Measurements from ENCODE around the gene TMTC1. TPM values are rescaled to one million over a fixed set of nuclear protein-coding genes. Genes with fewer than 3 reads are reported as not detected.

TMTC1 gene
- total and polyA plus RNA-seq, 9 of the 15 experiments (the other 6 are each of a cell fraction or from before 2014, with no cell fraction given): under 0.01 to 0.18 (median 0.06) TPM; not detected in 2

DNA sequence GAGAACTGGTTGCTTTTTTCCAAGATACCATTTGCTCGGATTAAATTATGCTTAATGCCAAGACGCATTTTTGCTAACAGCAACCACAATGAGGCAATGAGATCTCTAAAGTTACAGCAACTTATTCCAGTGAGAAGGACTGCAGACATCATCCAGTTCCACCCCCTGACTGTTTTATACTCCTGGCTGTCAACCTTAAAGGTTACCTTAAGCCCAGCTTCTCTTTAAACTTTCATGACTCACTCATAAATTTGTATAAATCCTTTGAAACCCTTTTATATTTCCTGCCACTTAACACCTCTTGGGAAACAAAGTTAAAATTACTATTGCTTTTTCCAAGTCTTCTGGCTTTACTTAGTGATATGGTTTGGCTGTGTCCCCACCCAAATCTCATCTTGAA is 80.2 kb downstream of the TMTC1 start:
- CTCF ChIA-PET (ENCODE audit: low intra/inter-chr PET ratio): no interaction called here
- FAIRE-seq: no peak
- Histone ChIP-seq H3K27ac (ENCODE audit: extremely low read depth, low read depth, low read length) (no peak overlapping the region), H3K4me3 (no peak overlapping the region), H3K9me1 (ENCODE audit: control insufficient read depth, insufficient read depth, low read length) (no peaks in the 10 kb centered on the region), H4K20me1 (replicated peaks; ENCODE audit: control insufficient read depth, insufficient read depth, low read length) (no peaks in the 10 kb centered on the region), H3K79me2 (ENCODE audit: control insufficient read depth, insufficient read depth, low read length) (no peaks in the 10 kb centered on the region), H2AFZ (ENCODE audit: low read depth, low read length) (no peak overlapping the region), H3K4me1 (replicated peaks in 1 of 2; ENCODE audit: control insufficient read depth in 2 of 2, insufficient read depth in 2 of 2, low read length in 2 of 2) (no peaks in the 10 kb centered on the region), H3K36me3 (ENCODE audit: control insufficient read depth, insufficient read depth, low read length) (no peaks in the 10 kb centered on the region), H3K27me3 (ENCODE audit: control insufficient read depth in 2 of 2, insufficient read depth in 2 of 2, low read length in 2 of 2) (no peaks in the 10 kb centered on the region), H3K4me2 (ENCODE audit: insufficient read depth, low read length) (no peak overlapping the region), H3K9me3 (replicated peaks; ENCODE audit: control insufficient read depth, insufficient read depth, low read depth, low read length) (no peaks in the 10 kb centered on the region), H3K9ac (ENCODE audit: insufficient read depth in 1 of 2, low read depth in 2 of 2, low read length in 2 of 2) (no peak overlapping the region)
- no peak for DNase-seq (ENCODE audit: extremely low read depth in 1 of 4, low spot score in 3 of 4)
- 8% methylated on average over 2 of the region's 2 CpGs for WGBS (ENCODE audit: insufficient coverage, low coverage, missing lambda C conversion rate)
- BruUV-seq (replicated peaks): no TSS peak
- ATAC-seq: no peak
- in situ Hi-C loops (cut with MboI) (no loop called here), intact Hi-C loops (cut with micrococcal nuclease) (no loop called here)
- POLR2A ChIA-PET: interaction anchor here (0.5 kb wide), 1 partner anchor 16 kb away, joined by 3 read pairs; no protein-coding TSS in a partner anchor
- no peak for TF ChIP-seq TRIM25 (IDR thresholded peaks at IDR 0.05; ENCODE audit: borderline replicate concordance)
- TF ChIP-seq HOXB6 (CRISPR knock-in tag; IDR thresholded peaks at IDR 0.05; ENCODE audit: borderline replicate concordance): no peak
- TF ChIP-seq PHF20 (IDR thresholded peaks at IDR 0.05; ENCODE audit: partially characterized antibody): no peak
- no peak for TF ChIP-seq GATAD2A (IDR thresholded peaks at IDR 0.05)
- no peak for TF ChIP-seq RBM15 (IDR thresholded peaks at IDR 0.05; ENCODE audit: insufficient read depth, low read length)
- TF ChIP-seq REST (IDR thresholded peaks at IDR 0.05; ENCODE audit: borderline replicate concordance): no peak
- TF ChIP-seq REST (CRISPR knock-in tag; IDR thresholded peaks at IDR 0.05; ENCODE audit: low read depth): no peak
- TF ChIP-seq ZNF384 (IDR thresholded peaks at IDR 0.05; ENCODE audit: low read depth, low read length): no peak
- TF ChIP-seq ADNP (tag; IDR thresholded peaks at IDR 0.05): no peak
- TF ChIP-seq RNF2 (IDR thresholded peaks at IDR 0.05): no peak
- TF ChIP-seq, protein P1, sequence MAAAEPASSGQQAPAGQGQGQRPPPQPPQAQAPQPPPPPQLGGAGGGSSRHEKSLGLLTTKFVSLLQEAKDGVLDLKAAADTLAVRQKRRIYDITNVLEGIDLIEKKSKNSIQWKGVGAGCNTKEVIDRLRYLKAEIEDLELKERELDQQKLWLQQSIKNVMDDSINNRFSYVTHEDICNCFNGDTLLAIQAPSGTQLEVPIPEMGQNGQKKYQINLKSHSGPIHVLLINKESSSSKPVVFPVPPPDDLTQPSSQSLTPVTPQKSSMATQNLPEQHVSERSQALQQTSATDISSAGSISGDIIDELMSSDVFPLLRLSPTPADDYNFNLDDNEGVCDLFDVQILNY (CRISPR knock-in tag; IDR thresholded peaks at IDR 0.05): no peak
- TF ChIP-seq ERF (CRISPR knock-in tag; IDR thresholded peaks at IDR 0.05): no peak
- TF ChIP-seq NFE2 (IDR thresholded peaks at IDR 0.05; ENCODE audit: low read depth): no peak
- no peak for TF ChIP-seq ZNF134 (CRISPR knock-in tag; conservative IDR thresholded peaks at IDR 0.05)
- TF ChIP-seq SIX5 (IDR thresholded peaks at IDR 0.05; ENCODE audit: borderline replicate concordance in 1 of 2, insufficient read depth in 1 of 2, low read depth in 1 of 2, low read length in 2 of 2): no peak

Data from K562 (cell line).